ENCODE data around the gene TRANK1.

- TF ChIP-seq EZH2 (IDR thresholded peaks at IDR 0.05; ENCODE audit: low read depth, unreplicated experiment) (no peak), CREB1 (CRISPR knock-in tag; IDR thresholded peaks at IDR 0.05; ENCODE audit: low read depth) (no peak), REST (IDR thresholded peaks at IDR 0.05; ENCODE audit: unreplicated experiment) (no peak), CTCF (conservative IDR thresholded peaks at IDR 0.05; ENCODE audit: low read depth in 2 of 2) (no peak), ZNF114 (CRISPR knock-in tag; IDR thresholded peaks at IDR 0.05) (no peak), ZNF331 (CRISPR knock-in tag; IDR thresholded peaks at IDR 0.05; ENCODE audit: low read depth) (no peak), POLR2AphosphoS5 (IDR thresholded peaks at IDR 0.05; ENCODE audit: low read depth) (no peak)
Observed at GRCh38 chr3:36909181-36909580, 35.7 kb downstream of the TRANK1 start.
